Neural progenitor cell (in vitro differentiated cells): Measurements from ENCODE around the gene ACACB.

Experiments used
- CTCF ChIP-seq: fragments of 200-600 bp; sonication (generic); IDR thresholded peaks from 2 replicates; pipeline ENCODE4 v1.5.1; 2017; ENCODE audit warnings: antibody characterized with exemption, mild to moderate bottlenecking
- EZH2 ChIP-seq: fragments of 200-600 bp; sonication (generic); IDR thresholded peaks from 2 replicates; pipeline ENCODE4 v1.6.1; 2017; ENCODE audit warnings: antibody characterized with exemption, mild to moderate bottlenecking, moderate library complexity

GRCh38 chr12:109130297-109131153, 14.1 kb downstream of the ACACB start:
- TF ChIP-seq CTCF = no peak
- TF ChIP-seq EZH2 = no peak
